ENCODE measurements around the gene TSEN54.

TSEN54 gene

DNA sequence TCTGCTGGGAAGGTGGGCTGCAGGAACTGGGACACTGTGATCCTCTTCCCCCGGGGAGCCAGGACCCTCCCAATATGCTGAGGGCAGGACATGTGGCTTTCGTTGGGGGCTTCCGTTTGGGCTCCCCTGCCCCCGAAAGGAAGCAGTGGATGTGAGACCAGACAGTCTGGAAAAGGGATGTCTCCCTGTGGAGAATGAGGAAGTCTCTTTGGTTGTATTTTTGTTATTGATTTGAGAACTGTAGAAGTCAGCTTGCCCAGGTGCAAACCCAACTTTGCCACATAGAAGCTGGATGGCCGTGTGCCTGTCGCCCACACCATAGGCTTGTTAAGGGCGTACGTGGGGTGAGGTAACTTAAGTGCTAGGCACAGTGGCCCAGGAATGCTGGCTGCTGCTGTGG, 27.9 kb downstream of the TSEN54 start:
- no peak for ATAC-seq (ENCODE audit: low read depth)
- Mint-ChIP-seq H3K27ac (no peak overlapping the region), H3K4me3 (no peak overlapping the region), H3K27me3 (no peaks in the 10 kb centered on the region), H3K36me3 (peaks cover 7% of the 10 kb centered on the region), H3K9me3 (no peaks in the 10 kb centered on the region), H3K4me1 (peaks cover 7% of the 10 kb centered on the region)
- no peak for DNase-seq (ENCODE audit: low spot score in 2 of 2)

DNA sequence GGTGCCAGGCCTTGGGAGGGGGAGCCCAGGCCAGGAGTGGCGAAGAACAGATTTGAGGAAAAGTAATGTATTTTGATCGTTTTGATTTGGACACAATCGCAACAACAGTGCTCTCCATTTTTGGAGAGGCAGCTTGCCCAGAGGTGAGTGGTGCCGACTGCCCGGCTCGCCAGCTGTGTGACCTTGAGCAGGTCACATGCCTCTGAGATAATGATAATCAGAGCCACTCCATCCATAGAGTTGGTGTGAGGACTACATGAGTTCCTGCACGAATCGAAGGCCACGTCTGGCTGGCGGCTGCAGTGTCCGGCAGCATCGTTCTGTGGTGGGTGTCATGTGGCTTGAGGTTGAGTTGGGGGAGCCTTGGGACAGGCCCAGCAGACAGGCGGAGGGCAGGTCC, 29.9 kb downstream of the TSEN54 start:
- Mint-ChIP-seq H3K4me1 (peaks cover 7% of the 10 kb centered on the region), H3K36me3 (peaks cover 6% of the 10 kb centered on the region), H3K9me3 (no peaks in the 10 kb centered on the region), H3K4me3 (no peak overlapping the region), H3K27ac (no peak overlapping the region), H3K27me3 (no peaks in the 10 kb centered on the region)
- DNase-seq (ENCODE audit: low spot score in 2 of 2) (no peak), ATAC-seq (ENCODE audit: low read depth) (no peak)

- Mint-ChIP-seq H3K27me3 (no peaks in the 10 kb centered on the region), H3K36me3 (peaks cover 4% of the 10 kb centered on the region), H3K27ac (no peak overlapping the region), H3K4me1 (peaks cover 6% of the 10 kb centered on the region), H3K4me3 (no peak overlapping the region), H3K9me3 (no peaks in the 10 kb centered on the region)
- no peak for DNase-seq (ENCODE audit: low spot score in 2 of 2)
- ATAC-seq (ENCODE audit: low read depth): no peak
Measured at GRCh38 chr17:75547091-75547490, 30.8 kb downstream of the TSEN54 start.

DNA sequence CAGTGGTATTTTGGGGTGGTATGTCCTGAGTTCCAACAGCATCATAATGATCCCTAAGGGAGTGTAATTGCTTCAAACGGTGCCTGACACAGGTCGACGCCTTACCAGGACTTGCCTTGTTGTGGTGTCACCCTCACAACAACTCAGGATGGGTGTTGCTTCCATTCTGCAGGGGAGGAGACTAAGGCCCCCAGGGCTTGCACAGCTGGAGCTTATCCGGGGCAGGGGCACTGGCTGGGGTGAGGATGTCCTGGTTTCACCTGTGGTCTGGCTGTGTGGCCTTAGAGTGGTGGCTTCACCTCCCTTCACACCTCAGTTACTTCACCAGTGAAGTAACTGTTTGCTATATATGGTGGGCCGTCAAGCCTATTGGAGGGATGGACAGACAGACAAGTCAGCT, 32.5 kb downstream of the TSEN54 start:
- ATAC-seq (ENCODE audit: low read depth) (peak; percentile 38), DNase-seq (ENCODE audit: low spot score in 2 of 2) (no peak)
- H3K4me3 Mint-ChIP-seq: no peak overlapping the region
- peaks cover 4% of the 10 kb centered on the region for H3K36me3 Mint-ChIP-seq
- no peaks in the 10 kb centered on the region for H3K9me3 Mint-ChIP-seq
- no peak overlapping the region for H3K27ac Mint-ChIP-seq
- peaks cover 4% of the 10 kb centered on the region for H3K4me1 Mint-ChIP-seq
- no peaks in the 10 kb centered on the region for H3K27me3 Mint-ChIP-seq

GRCh38 chr17:75549246-75550138, 33.2 kb downstream of the TSEN54 start:
- ATAC-seq (ENCODE audit: low read depth): no peak
- peaks cover 4% of the 10 kb centered on the region for H3K4me1 Mint-ChIP-seq
- no peaks in the 10 kb centered on the region for H3K27me3 Mint-ChIP-seq
- no peak overlapping the region for H3K4me3 Mint-ChIP-seq
- no peaks in the 10 kb centered on the region for H3K9me3 Mint-ChIP-seq
- DNase-seq (ENCODE audit: low spot score in 2 of 2): no peak
- peaks cover 4% of the 10 kb centered on the region for H3K36me3 Mint-ChIP-seq
- H3K27ac Mint-ChIP-seq: no peak overlapping the region

DNA sequence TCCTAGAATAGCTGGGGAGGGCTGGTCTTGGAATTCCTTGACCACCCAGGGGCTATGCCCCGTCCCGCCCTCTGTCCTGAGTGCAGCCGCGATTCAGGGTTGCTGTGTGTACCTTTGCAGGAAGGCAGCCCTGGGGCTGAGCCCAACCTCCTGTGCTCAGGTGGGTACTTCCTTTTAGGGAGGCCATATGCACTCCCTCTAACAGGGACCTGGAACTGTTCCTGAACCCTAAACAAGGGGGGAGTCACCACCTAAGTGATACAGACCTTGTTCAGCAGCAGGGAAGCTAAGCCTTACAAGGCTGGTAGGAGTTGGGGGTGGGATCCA, 33.8 kb downstream of the TSEN54 start:
- H3K4me3 Mint-ChIP-seq: no peak overlapping the region
- H3K9me3 Mint-ChIP-seq: no peaks in the 10 kb centered on the region
- H3K27ac Mint-ChIP-seq: no peak overlapping the region
- DNase-seq (ENCODE audit: low spot score in 2 of 2) (no peak), ATAC-seq (ENCODE audit: low read depth) (no peak)
- H3K36me3 Mint-ChIP-seq: peaks cover 4% of the 10 kb centered on the region
- H3K27me3 Mint-ChIP-seq: no peaks in the 10 kb centered on the region
- peaks cover 4% of the 10 kb centered on the region for H3K4me1 Mint-ChIP-seq

- no peak for ATAC-seq (ENCODE audit: low read depth)
- H3K36me3 Mint-ChIP-seq: peaks cover 3% of the 10 kb centered on the region
- no peaks in the 10 kb centered on the region for H3K27me3 Mint-ChIP-seq
- H3K27ac Mint-ChIP-seq: no peak overlapping the region
- no peaks in the 10 kb centered on the region for H3K9me3 Mint-ChIP-seq
- no peak overlapping the region for H3K4me3 Mint-ChIP-seq
- no peak for DNase-seq (ENCODE audit: low spot score in 2 of 2)
- H3K4me1 Mint-ChIP-seq: peaks cover 4% of the 10 kb centered on the region
Measured at GRCh38 chr17:75551266-75551665, 34.9 kb downstream of the TSEN54 start.

DNA sequence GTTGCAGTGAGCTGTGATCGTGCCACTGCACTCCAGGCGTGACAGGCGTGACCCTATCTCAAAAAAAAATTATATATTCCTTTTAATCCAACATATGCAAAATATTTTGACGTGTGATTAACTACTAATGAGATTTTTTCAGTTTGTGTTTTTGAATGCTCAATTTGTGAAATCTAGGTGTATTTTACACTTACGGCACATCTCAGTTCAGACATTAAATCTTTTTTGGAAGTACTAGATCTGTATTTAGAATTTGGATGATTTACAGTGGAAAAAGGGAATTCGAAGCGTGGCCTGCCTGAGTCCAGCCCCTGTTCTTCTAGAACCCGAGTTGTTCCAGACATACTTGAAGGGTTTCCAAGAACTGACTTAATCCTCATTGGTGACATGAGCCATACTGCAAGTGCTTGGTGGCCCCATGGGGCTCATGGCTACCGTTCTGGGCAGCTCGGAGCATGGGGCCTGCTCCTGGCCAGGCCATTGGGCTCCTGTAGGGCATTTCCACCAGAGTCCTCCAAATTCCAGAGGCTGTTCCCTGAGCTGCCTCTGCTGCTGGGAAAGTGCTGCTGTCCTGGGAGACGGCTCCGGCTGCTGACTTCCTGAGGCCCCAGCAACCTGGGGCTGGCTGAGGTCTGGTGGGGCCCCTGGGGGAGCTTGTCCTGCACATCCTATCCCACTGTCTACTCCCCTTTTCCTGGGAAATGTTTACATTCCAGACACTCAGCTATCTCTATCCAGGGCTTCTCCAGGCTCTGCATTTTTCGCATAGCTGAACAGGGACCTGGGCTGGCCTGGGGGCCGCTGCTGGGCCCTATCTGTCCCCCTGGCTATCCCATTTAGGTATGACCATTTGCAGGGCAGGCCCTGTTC, 36.3 kb downstream of the TSEN54 start:
- Mint-ChIP-seq H3K4me1 (peaks cover 4% of the 10 kb centered on the region), H3K36me3 (peaks cover 1% of the 10 kb centered on the region), H3K27ac (no peak overlapping the region), H3K4me3 (no peak overlapping the region), H3K9me3 (no peaks in the 10 kb centered on the region), H3K27me3 (no peaks in the 10 kb centered on the region)
- ATAC-seq (ENCODE audit: low read depth) (no peak), DNase-seq (ENCODE audit: low spot score in 2 of 2) (no peak)

GRCh38 chr17:75553295-75554110, 37.2 kb downstream of the TSEN54 start:
- Mint-ChIP-seq H3K27me3 (no peaks in the 10 kb centered on the region), H3K36me3 (peaks cover 1% of the 10 kb centered on the region), H3K4me1 (peaks cover 4% of the 10 kb centered on the region), H3K9me3 (no peaks in the 10 kb centered on the region), H3K27ac (no peak overlapping the region), H3K4me3 (no peak overlapping the region)
- no peak for DNase-seq (ENCODE audit: low spot score in 2 of 2)
- ATAC-seq (ENCODE audit: low read depth): no peak

DNA sequence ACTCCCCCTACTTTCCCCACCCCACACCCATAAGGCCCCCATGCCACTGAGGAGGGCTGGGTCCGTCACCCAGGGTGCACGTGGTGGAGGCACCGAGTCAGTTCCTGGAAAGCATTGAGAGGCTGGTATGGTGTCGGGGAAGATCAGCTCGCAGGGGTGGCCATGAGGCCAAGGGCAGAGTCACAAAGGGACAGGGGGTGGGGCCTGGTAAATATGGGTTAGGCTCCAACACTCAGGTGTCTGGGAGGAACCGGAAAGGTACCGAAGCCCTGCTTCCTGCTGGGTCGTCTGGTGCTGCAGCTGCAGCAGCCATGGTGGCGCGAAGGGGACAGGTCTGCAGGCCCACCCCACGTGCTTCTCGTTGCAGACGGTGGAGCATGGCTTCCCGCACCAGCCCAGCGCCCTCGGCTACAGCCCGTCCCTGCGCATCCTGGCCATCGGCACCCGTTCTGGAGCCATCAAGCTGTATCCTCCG, 39.4 kb downstream of the TSEN54 start:
- H3K9me3 Mint-ChIP-seq: no peaks in the 10 kb centered on the region
- peaks cover 4% of the 10 kb centered on the region for H3K36me3 Mint-ChIP-seq
- DNase-seq (ENCODE audit: low spot score in 2 of 2) (no peak), ATAC-seq (ENCODE audit: low read depth) (no peak)
- H3K4me3 Mint-ChIP-seq: no peak overlapping the region
- no peaks in the 10 kb centered on the region for H3K4me1 Mint-ChIP-seq
- no peak overlapping the region for H3K27ac Mint-ChIP-seq
- H3K27me3 Mint-ChIP-seq: no peaks in the 10 kb centered on the region

- no peaks in the 10 kb centered on the region for H3K9me3 Mint-ChIP-seq
- DNase-seq (ENCODE audit: low spot score in 2 of 2) (no peak), ATAC-seq (ENCODE audit: low read depth) (no peak)
- H3K27ac Mint-ChIP-seq: no peak overlapping the region
- no peaks in the 10 kb centered on the region for H3K27me3 Mint-ChIP-seq
- H3K4me1 Mint-ChIP-seq: no peaks in the 10 kb centered on the region
- H3K4me3 Mint-ChIP-seq: no peak overlapping the region
- peaks cover 4% of the 10 kb centered on the region for H3K36me3 Mint-ChIP-seq
Measured at GRCh38 chr17:75557075-75557851, 40.9 kb downstream of the TSEN54 start.

GRCh38 chr17:75557852-75558665, 41.7 kb downstream of the TSEN54 start:
- ATAC-seq (ENCODE audit: low read depth) (no peak), DNase-seq (ENCODE audit: low spot score in 2 of 2) (no peak)
- no peak overlapping the region for H3K27ac Mint-ChIP-seq
- no peak overlapping the region for H3K4me3 Mint-ChIP-seq
- H3K36me3 Mint-ChIP-seq: peaks cover 2% of the 10 kb centered on the region
- no peaks in the 10 kb centered on the region for H3K9me3 Mint-ChIP-seq
- no peaks in the 10 kb centered on the region for H3K27me3 Mint-ChIP-seq
- no peaks in the 10 kb centered on the region for H3K4me1 Mint-ChIP-seq

Data from memory B cell (primary cell).